ENCODE data around the gene TSFM. TPM values are rescaled to one million over a fixed set of nuclear protein-coding genes. Genes with fewer than 3 reads are reported as not detected.
A peak's percentile ranks its signal among the peaks of the same experiment; 100 is the strongest.
"Not testable (repeated sequence)": the region's sequence is repeated elsewhere in the genome, so short reads cannot be mapped to it uniquely, and the experiment has no call there.

Gene TSFM
- total RNA-seq, 1 donor = 25.5 TPM

DNA sequence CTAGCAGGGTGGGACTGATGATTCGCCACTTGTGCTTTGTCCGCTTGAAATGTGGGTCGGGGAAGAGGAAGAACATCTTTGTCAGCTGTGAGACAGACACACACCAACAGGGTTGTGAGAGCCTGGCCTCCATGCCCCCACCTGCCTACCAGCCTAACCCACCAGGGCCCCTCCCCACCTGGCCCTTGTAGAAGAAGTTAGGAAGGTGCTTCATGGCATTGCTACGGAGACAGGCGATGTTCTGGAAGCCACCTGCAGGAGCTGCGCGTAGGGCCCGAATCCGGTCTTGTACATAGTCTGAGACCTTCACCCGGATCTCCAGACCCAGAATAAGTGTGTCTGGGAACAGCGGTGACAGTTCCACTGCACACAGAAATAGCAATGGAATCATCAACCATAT is 13.0 kb upstream of the TSFM start:
- no peak overlapping the region for H3K4me3 ChIP-seq (ENCODE audit: low read depth, low read length)
- no peak for DNase-seq (ENCODE audit: low read depth)
- TF ChIP-seq, protein P1, sequence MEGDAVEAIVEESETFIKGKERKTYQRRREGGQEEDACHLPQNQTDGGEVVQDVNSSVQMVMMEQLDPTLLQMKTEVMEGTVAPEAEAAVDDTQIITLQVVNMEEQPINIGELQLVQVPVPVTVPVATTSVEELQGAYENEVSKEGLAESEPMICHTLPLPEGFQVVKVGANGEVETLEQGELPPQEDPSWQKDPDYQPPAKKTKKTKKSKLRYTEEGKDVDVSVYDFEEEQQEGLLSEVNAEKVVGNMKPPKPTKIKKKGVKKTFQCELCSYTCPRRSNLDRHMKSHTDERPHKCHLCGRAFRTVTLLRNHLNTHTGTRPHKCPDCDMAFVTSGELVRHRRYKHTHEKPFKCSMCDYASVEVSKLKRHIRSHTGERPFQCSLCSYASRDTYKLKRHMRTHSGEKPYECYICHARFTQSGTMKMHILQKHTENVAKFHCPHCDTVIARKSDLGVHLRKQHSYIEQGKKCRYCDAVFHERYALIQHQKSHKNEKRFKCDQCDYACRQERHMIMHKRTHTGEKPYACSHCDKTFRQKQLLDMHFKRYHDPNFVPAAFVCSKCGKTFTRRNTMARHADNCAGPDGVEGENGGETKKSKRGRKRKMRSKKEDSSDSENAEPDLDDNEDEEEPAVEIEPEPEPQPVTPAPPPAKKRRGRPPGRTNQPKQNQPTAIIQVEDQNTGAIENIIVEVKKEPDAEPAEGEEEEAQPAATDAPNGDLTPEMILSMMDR (IDR thresholded peaks at IDR 0.05; ENCODE audit: insufficient read depth, low read depth, low read length) = no peak

DNA sequence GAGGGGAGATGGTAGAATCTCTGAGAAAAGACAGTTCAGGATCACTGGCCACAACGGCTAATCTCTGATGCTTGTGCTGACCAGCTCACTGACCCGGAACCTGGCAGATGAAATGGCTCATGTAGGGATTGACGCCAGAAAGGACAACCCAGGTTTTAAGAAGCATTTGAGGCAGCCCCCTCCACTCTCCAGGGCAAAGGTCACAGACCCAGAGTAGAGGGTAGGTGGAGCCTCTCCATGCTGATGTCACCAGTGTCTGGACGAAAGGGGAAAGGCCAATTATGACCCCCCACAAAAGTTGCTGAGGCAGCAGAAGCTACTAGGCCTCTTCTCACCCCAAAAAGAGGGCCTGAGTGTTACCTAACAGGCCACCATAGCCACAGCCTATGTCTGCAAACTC is 11.9 kb upstream of the TSFM start:
- TF ChIP-seq, protein P1 (IDR thresholded peaks at IDR 0.05; ENCODE audit: insufficient read depth, low read depth, low read length) = no peak
- no peak for DNase-seq (ENCODE audit: low read depth)
- no peak overlapping the region for H3K4me3 ChIP-seq (ENCODE audit: low read depth, low read length)

DNA sequence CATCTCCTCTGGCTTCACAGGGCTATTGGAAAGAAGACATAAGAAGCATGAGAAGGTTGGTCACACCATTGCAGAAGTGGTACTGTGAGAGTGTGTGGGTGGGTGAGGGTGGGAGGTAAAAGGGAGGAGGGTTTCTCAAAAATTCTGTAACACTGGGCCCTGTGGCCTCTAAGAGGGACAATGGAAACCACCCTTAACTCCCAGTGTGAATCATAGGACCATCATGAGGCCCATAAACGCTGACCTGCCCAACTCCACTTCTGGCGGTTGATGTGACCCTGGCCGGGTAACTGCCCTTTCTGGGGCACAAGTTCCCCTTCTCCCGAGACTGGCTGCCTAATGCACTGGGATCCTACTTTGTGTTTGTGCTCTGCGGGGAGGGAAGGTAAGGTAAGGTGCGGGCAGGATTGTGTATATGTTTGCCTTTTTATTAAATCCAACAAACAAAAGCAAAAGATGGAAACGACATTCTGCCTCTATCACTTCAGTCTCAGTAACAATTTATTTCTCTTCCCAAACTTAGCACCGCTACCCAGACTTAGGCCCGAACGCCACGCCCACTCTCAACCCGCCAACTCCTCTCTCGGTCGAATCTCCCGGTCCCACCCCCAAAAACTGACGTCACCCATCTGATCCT is 11.2 kb upstream of the TSFM start:
- peak; percentile 93 for DNase-seq (ENCODE audit: low read depth)
- TF ChIP-seq, protein P1 (IDR thresholded peaks at IDR 0.05; ENCODE audit: insufficient read depth, low read depth, low read length) = no peak

DNA sequence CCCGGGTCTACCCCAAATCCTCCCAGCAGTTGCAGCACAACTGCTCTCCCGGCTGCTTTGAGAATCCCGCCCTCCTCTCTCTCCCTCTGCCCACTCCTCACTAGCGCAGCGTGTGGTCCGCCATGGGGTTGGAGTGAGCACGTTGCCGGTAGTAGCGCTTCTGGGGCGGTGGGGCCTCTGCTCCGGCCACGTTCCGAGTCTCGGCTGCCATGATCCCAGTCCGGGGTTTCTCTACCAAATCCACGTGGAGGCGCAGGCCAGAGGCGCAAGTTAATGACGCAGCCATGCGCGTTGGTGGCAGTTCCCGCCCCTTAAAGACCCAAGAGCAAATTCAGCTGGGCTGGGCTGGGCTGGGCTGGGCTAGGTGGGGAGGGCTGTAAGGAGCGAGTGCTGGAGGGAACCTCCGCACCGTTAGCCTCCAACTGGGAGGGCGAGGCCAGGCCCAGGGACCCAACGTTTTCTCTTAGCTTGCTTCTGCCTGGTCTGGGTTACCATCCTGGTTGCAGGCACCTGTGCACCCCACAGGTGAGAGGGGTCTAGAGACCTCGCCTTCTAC is 10.6 kb upstream of the TSFM start, which contains the start of gene METTL1:
METTL1 (minus strand) TSS at position 233 of the 556 bp plus-strand sequence; CDS start at position 211, 22 bp downstream.
- TF ChIP-seq, protein P1 (IDR thresholded peaks at IDR 0.05; ENCODE audit: insufficient read depth, low read depth, low read length) = no peak
- DNase-seq (ENCODE audit: low read depth) = peak; percentile 97
- peak within 1 kb of the TSS; percentile 96 for H3K4me3 ChIP-seq (ENCODE audit: low read depth, low read length)

More for the DNA sequence above, 11.2 kb upstream of the TSFM start:
- H3K4me3 ChIP-seq (ENCODE audit: low read depth, low read length) = peak overlapping the region; percentile 96

DNA sequence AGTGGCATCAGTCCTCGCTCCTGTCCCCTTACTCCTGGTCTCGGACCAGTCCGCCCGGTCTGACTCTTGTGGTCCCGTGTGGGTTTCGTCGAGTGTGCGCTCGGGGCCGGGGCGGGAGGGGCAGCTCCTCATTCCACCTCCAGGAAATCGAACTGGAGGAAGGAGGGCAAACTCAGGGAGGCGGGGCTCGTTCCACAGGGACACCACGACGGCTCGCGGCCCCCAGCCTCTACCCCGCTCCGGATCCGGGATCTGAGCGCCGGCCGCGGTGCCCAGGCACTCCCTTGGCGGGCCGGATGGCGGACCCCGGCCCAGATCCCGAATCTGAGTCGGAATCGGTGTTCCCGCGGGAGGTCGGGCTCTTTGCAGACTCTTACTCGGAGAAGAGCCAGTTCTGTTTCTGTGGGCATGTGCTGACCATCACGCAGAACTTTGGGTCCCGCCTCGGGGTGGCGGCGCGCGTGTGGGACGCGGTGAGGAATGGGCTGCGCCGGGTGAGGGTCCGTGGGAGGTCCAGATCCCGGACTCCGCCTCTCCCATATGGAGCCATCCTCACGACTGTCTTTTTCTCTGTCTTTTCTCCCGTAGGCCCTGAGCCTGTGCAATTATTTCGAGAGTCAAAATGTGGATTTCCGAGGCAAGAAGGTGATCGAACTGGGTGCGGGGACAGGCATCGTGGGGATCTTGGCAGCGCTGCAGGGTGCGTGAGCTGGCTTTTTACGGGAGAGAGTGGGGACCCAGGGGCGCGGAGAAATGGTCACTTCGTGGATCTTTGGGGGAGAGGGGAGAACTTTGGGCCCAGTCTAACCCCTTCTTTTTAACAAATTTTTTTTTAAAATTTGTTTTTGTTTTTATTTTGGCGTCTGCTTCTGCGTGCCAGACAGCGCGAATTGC is 9.9 kb upstream of the TSFM start, which contains the start of gene EEF1AKMT3:
EEF1AKMT3 (plus strand) TSS at position 186 of the 894 bp plus-strand sequence; CDS start at position 297, 111 bp downstream.
- DNase-seq (ENCODE audit: low read depth) = peak; percentile 56
- TF ChIP-seq, protein P1 (IDR thresholded peaks at IDR 0.05; ENCODE audit: insufficient read depth, low read depth, low read length) = no peak
- H3K4me3 ChIP-seq (ENCODE audit: low read depth, low read length) = peak within 1 kb of the TSS; percentile 96

DNA sequence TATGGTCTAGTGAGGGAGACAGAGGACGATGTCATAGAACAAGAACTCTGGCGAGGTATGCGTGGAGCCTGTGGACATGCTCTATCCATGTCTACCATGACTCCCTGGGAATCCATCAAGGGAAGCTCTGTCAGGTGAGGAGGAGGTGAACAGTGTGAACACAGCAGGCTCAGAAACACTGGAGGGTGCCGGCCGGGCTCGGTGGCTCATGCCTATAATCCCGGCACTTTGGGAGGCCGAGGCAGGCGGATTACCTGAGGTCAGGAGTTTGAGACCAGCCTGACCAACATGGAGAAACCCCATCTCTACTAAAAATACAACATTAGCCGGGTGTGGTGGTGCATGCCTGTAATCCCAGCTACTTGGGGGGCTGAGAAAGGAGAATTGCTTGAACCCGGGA is 8.0 kb upstream of the TSFM start:
- DNase-seq (ENCODE audit: low read depth); H3K4me3 ChIP-seq (ENCODE audit: low read depth, low read length): not testable (repeated sequence)

DNA sequence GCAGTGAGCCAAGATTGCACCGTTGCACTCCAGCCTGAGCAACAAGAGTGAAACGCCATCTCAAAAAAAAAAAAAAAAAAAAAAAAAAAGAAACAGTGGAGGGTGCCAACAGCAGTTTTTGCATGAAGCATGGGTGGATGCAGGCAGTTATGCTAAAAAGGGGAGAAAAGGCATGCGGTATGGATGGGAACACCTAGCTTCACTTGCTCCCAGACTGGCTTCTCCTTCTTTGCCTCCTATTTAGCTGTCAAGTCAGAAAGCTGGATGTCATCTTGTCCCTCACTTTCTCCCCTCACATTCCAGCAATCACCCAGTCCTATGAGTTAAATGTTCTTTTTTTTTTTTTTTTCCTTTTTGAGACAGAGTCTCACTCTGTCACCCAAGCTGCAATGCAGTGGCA is 7.5 kb upstream of the TSFM start:
- TF ChIP-seq, protein P1 (IDR thresholded peaks at IDR 0.05; ENCODE audit: insufficient read depth, low read depth, low read length) = no peak
- H3K4me3 ChIP-seq (ENCODE audit: low read depth, low read length) = no peak overlapping the region
- no peak for DNase-seq (ENCODE audit: low read depth)
